Measurements from ENCODE around the gene RFX7. TPM values are rescaled to one million over a fixed set of nuclear protein-coding genes. Genes with fewer than 3 reads are reported as not detected.
A peak's percentile ranks its signal among the peaks of the same experiment; 100 is the strongest.
"Not testable (repeated sequence)": the region's sequence is repeated elsewhere in the genome, so short reads cannot be mapped to it uniquely, and the experiment has no call there.

RFX7 gene
- polyA plus RNA-seq, 2 of the 4 experiments (the other 2 are of a cell fraction): 11.7 to 14.9 TPM

GRCh38 chr15:56205061-56205876 lies 38.4 kb downstream of the RFX7 start:
- Histone ChIP-seq H3K9me3 (no peaks in the 10 kb centered on the region), H3K4me1 (peaks cover 23% of the 10 kb centered on the region), H3K4me3 (no peak overlapping the region), H3K4me2 (peak overlapping the region; percentile 2; the same call in 2 of the 3 replicates), H3K27ac (peak overlapping the region in 1 of 2 experiments; percentile 30; a peak in 1 of 6 replicates)
- FAIRE-seq (peak; percentile 67), ATAC-seq (no peak), DNase-seq (ENCODE audit: low read depth in 1 of 2, low spot score in 1 of 2) (no peak)
- POLR2A ChIA-PET: no interaction called here
- TF ChIP-seq JUN (IDR thresholded peaks at IDR 0.05): no peak
- no peak for TF ChIP-seq HOXB13 (CRISPR knock-in tag; IDR thresholded peaks at IDR 0.05; ENCODE audit: low read depth)
- no peak for TF ChIP-seq ZSCAN20 (CRISPR knock-in tag; IDR thresholded peaks at IDR 0.05)
- no peak for TF ChIP-seq SMC3 (IDR thresholded peaks at IDR 0.05)
- TF ChIP-seq NR3C1 (IDR thresholded peaks at IDR 0.05): no peak
- TF ChIP-seq, protein P1, sequence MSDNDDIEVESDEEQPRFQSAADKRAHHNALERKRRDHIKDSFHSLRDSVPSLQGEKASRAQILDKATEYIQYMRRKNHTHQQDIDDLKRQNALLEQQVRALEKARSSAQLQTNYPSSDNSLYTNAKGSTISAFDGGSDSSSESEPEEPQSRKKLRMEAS (IDR thresholded peaks at IDR 0.05): no peak
- no peak for TF ChIP-seq EHMT2 (IDR thresholded peaks at IDR 0.05; ENCODE audit: low read depth)
- no peak for TF ChIP-seq EP300 (IDR thresholded peaks at IDR 0.05)
- no peak for TF ChIP-seq CBX2 (IDR thresholded peaks at IDR 0.05; ENCODE audit: borderline replicate concordance, low read depth)
- no peak for TF ChIP-seq GATA3 (IDR thresholded peaks at IDR 0.05; ENCODE audit: borderline replicate concordance)
- CTCF ChIA-PET: interaction anchor here (0.6 to 0.8 kb wide), 2 partner anchors 17 to 40 kb away, joined by 3 to 4 read pairs; no protein-coding TSS in a partner anchor

DNA sequence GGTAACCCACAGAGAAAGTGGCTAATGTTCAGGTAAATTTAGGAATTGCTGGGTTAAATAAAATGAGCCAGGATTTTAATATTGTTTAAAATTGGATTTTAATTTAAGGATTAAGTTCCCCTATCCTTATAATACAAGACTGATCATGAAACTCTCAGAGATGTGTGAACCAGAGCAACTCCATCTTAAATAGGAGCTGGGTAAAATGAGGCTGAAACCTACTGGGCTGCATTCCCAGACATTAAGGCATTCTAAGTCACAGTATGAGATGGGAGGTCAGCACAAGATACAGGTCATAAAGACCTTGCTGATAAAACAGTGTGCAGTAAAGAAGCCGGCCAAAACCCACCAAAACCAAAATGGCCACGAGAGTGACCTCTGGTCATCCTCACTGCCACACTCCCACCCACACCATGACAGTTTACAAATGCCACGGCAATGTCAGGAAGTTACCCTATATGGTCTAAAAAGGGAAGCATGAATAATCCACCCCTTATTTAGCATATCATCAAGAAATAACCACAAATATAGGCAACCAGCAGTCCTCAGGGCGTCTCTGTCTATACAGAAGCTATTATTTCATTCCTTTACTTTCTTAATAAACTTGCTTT lies 40.3 kb downstream of the RFX7 start:
- ATAC-seq; H3K4me2 ChIP-seq; FAIRE-seq; H3K4me3 ChIP-seq; H3K27ac ChIP-seq; DNase-seq (ENCODE audit: low read depth in 1 of 2, low spot score in 1 of 2); H3K9me3 ChIP-seq; POLR2A ChIA-PET: not testable (repeated sequence)
- CTCF ChIA-PET: interaction anchor here (1.0 kb wide), 1 partner anchor 27 kb away, joined by 3 read pairs; no protein-coding TSS in a partner anchor
- peaks cover 29% of the 10 kb centered on the region for H3K4me1 ChIP-seq
- WGBS (ENCODE audit: missing lambda C conversion rate): 94% methylated on average over 4 of the region's 4 CpGs

DNA sequence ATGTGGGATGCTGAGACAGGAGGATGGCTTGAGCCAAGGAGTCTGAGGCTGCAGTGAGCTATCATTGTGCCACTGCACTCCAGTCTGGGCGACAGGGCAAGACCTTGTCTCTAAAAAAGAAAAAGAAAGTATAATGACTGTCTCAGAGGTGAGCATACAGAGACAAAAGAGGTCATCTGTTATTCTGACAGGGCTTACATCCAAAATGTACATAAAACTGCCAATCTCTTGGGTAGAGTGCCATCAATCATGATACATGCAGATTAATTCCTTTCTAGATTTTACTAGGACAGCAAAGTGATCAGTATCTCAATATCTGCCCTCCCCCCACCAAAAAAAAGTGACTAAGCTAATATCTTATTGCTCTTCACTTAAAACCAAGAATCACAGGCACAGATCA lies 41.0 kb downstream of the RFX7 start:
- H3K4me3 ChIP-seq: no peak overlapping the region
- WGBS (ENCODE audit: missing lambda C conversion rate): 90% methylated on average over 1 of the region's 1 CpG
- H3K27ac ChIP-seq: no peak overlapping the region
- no peaks in the 10 kb centered on the region for H3K9me3 ChIP-seq
- POLR2A ChIA-PET: no interaction called here
- TF ChIP-seq RAD21 (conservative IDR thresholded peaks at IDR 0.05 in 1 of 2, IDR thresholded peaks at IDR 0.05 in 1 of 2): no peak
- no peak for TF ChIP-seq NR3C1 (IDR thresholded peaks at IDR 0.05)
- no peak for TF ChIP-seq KDM1A (IDR thresholded peaks at IDR 0.05; ENCODE audit: low read depth)
- no peak for TF ChIP-seq ZFP36 (IDR thresholded peaks at IDR 0.05; ENCODE audit: borderline replicate concordance, partially characterized antibody)
- TF ChIP-seq CHD4 (IDR thresholded peaks at IDR 0.05; ENCODE audit: borderline replicate concordance): no peak
- TF ChIP-seq ATOH8 (CRISPR knock-in tag; IDR thresholded peaks at IDR 0.05; ENCODE audit: low read depth): no peak
- TF ChIP-seq GATA3 (IDR thresholded peaks at IDR 0.05; ENCODE audit: borderline replicate concordance): no peak
- TF ChIP-seq USF2 (IDR thresholded peaks at IDR 0.05): no peak
- TF ChIP-seq FOSL2 (IDR thresholded peaks at IDR 0.05): no peak
- TF ChIP-seq FOSL2 (CRISPR knock-in tag; IDR thresholded peaks at IDR 0.05): no peak
- TF ChIP-seq NPAS2 (CRISPR knock-in tag; IDR thresholded peaks at IDR 0.05; ENCODE audit: borderline replicate concordance): no peak
- no peak for TF ChIP-seq CBX8 (IDR thresholded peaks at IDR 0.05)
- no peak for TF ChIP-seq JUNB (IDR thresholded peaks at IDR 0.05)
- no peak for TF ChIP-seq HDAC2 (IDR thresholded peaks at IDR 0.05)
- TF ChIP-seq HOXA7 (CRISPR knock-in tag; IDR thresholded peaks at IDR 0.05): no peak
- no peak for FAIRE-seq
- ATAC-seq: no peak
- DNase-seq (ENCODE audit: low read depth in 1 of 2, low spot score in 1 of 2): no peak
- H3K4me2 ChIP-seq: no peak overlapping the region
- CTCF ChIA-PET: interaction anchor here (0.9 to 1.0 kb wide), 2 partner anchors 28 to 43 kb away, joined by 3 read pairs; no protein-coding TSS in a partner anchor
- peaks cover 23% of the 10 kb centered on the region; the same call in 2 of the 3 replicates for H3K4me1 ChIP-seq

All from A549 (cell line).